ENCODE data around the gene ZNF512.
A peak's percentile ranks its signal among the peaks of the same experiment; 100 is the strongest.

The ZNF512 gene

DNA sequence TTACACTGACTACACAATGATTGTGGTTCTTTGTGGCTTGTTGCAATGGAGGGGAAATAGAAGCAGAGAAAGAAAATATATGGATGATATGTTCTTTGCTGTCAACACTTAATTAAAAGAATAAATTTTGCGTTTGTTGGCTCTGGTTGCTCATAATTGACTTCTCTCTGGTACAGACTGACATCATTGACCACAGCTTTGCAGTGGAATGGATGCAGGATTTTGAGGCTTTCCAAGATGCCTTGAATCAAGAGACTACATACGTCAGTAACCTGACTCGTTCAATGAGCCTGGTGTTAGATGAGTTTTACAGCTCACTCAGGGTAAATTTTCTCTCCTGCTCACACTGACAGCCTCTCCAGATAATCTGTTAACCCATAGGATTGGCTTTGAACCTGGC lies 55.9 kb downstream of the ZNF512 start:
- DNase-seq, result peak; percentile 57

DNA sequence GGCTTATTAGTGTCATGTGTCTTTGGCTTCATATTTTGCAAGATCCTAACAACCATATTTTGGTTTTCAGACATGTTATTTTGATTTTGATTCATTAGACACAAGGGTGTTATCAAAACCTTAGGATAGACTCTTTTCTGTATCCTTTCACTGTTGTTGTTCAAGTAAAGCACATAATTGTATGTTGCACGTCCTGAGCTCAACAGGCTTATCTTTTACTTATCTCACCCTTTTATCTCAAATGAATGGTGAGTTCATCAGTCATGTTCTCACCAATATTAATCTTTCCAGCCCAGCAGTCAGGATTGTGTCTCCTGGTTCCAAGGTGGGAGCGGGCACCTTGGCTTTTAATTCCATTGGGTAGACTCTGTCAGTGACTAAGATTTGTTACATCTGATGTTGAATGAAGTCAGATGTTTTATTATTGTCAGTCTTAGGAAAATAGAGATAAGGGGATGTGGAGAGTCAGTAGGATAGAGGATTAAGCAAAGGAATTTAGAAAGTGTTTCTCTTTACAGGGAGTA lies 57.9 kb downstream of the ZNF512 start:
- DNase-seq, result no peak

DNA sequence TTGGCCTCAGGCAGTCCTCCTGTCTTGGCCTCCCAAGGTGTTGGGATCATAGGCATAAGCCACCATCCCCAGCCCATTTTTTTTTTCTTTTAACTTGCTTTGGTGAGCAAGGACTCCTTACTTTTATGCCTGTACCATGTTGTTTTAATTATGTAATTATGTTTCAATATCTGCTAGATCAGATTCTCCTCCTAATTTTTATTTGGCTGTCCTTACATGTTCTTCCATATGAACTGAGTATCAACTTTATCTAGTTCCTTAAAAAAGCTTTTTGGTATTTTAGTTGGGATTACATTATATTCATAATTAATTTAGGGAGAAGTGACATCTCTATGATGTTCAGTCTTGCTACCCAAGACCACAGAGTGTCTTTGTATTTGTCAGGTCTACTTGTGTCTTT lies 62.4 kb downstream of the ZNF512 start:
- DNase-seq, result no peak

DNA sequence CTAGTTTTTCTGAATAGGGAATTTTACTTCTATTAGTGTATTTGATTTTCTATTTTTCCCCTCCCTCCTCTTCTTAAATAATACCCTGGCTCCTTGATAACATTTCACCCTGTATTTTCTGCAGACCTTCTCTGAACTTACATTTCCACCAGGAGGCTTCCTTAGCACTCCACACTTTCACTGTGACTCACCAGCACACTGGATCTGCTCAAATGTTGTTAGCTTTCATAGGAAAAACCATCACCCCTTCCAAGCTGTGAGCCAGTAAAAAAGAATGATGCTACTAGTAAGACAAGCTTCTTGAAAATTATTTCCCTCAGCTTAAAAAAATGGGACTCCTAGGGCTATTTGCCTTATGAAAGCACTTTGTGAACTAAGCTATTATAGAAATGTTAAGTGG lies 64.4 kb downstream of the ZNF512 start:
- DNase-seq, result no peak

DNA sequence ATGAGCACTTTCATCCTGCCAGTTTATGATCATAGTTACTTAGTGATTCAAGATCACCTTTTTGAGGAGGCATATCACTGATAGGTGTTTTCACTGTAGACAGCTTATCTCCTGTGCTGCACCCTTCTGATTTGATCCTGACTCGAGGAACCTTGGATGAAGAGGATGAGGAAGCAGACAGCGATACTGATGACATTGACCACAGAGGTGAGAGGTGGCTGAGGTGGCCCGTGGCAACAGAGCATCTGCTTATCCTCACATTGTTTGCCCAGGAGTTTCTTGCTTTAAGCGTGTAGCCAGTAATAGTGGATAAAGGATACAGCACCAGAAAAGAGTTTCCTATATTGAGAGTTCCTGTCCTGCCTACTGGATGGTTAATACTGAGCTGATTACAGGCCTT lies 64.9 kb downstream of the ZNF512 start:
- DNase-seq, result no peak

DNA sequence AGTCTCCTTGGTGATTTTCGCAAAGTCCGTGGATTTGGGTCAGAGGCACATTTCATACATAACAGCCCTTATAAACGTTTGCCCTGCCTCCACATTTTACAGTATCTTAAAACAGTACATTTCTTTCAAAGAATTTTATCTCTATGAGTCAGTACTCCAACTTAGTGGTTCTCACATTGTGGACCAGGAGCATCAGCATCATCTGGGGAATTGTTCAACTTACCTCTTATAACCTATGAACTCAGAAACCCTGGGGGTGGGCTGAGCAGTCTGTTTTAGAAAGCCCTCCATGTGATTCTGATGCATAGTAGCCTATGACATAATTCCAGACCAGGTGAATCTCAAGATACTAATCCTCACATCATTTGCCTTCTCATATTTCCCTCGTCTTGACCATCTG lies 68.2 kb downstream of the ZNF512 start:
- DNase-seq, result no peak

DNA sequence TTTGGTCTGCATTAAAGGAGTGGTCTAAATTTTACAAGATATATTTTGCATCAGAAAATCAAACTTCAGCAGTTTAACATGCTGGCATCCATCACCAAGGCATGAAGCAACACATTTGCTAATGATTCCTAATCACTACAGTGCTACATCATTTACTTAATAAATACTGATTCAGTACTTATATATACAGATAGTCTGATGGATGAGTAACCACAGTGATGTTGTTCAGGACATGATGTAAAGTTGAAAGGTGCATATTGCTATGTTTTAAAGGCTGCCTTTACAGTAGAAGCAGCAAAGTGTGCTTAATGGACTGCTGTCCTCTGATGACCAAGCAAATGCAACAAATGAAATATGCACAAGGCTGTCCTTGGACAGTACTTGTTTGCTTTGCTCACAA lies 69.5 kb downstream of the ZNF512 start:
- DNase-seq, result no peak

DNA sequence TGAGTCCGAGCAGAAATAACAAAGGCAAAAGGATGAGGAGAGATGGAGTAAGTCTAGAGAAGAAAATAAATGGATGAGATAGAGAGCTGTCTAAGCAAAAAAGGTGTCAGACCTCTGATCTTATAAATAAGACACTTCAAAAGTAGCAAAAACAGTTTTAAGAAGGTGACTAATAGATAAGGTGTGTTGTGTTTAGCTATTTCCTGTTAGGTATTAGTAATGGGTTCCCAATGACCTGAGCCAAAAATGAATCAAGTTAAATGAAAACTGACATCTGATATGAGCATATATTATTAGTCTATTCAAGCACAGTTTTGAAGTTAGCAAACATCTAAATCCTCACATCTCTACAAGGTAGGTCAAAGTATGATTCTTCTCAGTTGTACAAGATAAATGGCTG lies 69.9 kb downstream of the ZNF512 start:
- DNase-seq, result no peak

DNA sequence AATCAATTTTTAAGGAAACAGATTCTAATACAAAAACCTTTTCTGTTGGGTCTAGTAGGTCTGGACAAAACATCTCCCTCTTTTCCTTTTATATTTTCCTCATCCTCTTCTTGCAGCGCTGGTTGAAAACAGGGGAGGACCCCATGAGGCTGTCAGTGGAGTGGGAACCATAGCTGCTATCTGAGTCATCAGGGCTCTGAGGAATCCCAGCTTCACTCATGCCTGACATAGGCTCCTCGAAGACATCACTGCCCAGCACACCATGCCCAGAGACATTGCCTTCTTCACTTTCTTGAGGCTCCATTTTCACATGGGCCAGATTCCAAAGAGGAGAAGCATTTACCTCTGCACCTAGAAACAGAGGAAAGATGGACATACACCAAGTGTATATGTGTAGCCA lies 70.6 kb downstream of the ZNF512 start:
- DNase-seq, result no peak

DNA sequence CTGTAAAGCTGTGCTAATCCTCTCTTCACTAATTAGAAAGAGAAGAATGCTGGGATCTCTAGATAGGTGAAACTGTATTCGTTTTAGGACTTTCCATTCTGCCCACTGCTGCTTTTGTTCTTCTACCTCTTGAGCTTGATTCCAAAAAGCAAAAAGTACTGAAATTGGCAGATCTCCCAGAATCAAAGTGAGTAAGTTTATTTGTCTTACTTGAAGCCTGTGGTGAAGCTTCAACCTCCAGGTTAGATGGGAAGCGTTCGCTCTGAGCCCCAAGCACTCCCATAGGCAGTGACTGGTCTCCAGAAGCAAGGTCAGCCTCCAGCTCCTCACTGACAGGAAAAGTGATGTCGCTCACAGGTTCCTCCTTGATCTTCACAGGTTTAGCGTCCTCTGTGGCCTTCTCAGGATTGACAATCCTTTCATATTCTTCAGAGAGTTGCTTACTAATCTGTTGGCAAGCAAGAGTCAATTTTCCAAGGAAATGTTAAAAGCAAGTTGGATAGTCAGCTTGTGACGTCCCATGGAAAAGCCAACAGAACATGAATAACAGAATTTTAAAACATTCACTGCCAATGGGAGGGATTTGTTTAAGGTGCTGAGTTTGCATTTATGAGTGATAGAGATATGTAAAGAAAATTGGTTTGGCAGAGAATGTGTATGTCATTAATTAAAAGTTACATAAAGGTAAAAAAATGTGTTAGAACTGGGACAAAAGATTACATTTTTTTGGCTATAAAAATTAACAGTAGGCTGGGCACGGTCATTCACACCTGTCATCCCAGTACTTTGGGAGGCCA lies 72.5 kb downstream of the ZNF512 start:
- no peak for DNase-seq

DNA sequence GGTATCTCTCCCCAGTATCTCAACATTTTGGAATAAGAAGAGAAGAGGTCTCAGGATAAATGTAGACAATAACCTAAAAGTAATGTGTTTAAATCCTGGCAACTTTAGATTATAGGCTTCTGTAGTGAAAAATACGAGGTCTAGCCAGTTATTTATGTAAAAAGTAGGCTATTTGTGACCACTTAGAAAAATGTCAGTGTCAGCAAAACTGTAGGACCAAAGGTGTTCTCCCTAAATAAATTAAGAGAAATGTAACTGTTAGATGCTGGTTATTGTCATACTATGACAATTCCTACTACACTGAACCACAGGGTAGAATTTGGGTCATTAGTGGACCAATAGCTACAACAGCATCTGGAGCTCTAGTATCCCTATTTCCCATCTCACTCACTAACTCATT lies 78.5 kb downstream of the ZNF512 start:
- no peak for DNase-seq

DNA sequence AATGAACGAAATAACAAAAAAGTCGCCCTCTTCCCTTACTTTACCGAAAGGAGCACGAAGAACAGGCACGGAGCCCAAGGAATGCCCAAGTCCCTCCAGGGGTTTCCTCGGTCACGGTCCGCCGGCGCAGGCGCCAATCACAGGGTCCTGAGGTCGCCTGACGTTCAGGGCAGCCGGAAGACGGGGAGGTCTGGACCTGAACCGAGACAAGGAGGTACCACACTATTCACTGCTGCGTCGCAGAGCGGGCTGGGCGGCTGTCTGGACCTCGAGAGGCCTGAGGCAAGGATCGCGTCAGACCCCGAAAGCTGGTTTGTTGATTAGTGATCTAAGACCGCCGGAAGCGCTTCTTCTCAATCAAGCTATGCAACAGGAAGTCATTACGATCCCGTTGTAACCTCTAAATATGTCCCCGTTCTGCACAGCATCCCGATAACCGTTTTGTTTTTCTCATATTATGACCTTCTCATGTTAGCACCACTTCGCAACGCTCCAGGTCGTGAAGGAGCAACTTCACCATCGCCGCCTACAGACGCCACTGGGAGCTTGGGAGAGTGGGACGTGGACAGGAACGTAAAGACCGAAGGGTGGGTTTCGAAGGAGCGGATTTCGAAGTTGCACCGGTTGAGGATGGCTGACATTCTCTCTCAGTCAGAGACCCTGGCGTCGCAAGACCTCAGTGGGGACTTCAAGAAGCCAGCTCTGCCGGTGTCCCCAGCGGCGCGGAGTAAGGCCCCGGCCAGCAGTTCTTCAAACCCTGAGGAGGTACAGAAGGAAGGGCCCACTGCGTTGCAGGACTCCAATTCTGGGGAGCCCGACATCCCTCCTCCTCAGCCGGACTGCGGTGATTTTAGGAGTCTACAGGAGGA lies 80.7 kb downstream of the ZNF512 start, which contains the start of the genes SLC4A1AP and SUPT7L:
Gene SLC4A1AP (plus strand): TSS at position 605 of the 869 bp plus-strand sequence. CDS start 26 bp downstream, at position 631.
Gene SUPT7L (minus strand): TSS at position 330 of the 869 bp plus-strand sequence. CDS start 1,422 bp downstream, outside the sequence.
- DNase-seq, result peak; percentile 78

DNA sequence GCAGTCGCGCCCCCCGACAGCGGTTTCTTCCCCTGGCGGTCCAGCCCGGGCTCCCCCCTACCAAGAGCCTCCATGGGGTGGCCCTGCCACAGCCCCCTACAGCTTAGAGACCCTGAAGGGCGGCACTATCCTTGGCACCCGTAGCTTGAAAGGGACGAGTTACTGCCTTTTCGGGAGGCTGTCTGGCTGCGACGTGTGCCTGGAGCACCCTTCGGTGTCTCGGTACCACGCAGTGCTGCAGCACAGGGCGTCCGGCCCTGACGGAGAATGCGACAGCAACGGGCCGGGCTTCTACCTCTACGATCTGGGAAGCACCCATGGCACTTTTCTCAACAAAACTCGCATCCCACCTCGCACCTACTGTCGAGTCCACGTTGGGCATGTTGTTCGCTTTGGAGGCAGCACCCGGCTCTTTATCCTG lies 81.3 kb downstream of the ZNF512 start:
- no peak for DNase-seq

DNA sequence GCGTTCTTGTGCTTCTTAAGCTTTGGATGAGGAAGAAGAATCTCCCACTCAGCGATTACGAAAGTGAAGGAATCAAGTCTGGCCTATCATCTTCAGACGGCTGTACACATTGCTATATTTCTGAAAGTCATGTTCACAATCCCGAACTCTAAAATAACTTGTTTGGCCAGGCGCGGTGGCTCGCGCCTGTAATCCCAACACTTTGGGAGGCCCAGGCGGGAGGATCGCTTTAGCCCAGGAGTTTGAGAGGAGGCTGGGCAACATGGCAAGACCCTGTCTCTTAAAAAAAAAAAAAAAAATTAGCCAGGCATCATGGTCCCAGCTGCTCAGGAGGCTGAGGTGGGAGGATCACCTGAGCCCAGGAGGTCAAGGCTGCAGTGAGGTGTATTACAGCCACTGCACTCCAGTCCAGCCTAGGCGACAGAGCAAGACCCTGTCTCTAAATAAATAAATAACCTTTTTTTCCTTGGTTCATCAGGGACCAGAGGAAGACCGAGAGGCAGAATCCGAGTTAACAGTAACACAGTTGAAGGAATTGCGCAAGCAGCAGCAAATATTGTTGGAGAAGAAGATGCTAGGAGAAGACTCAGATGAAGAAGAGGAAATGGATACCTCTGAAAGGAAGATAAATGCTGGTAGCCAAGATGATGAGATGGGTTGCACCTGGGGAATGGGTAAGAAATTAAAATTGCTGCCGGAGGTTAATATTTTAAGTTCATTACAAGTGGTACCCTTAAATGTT lies 82.0 kb downstream of the ZNF512 start:
- DNase-seq, result no peak

DNA sequence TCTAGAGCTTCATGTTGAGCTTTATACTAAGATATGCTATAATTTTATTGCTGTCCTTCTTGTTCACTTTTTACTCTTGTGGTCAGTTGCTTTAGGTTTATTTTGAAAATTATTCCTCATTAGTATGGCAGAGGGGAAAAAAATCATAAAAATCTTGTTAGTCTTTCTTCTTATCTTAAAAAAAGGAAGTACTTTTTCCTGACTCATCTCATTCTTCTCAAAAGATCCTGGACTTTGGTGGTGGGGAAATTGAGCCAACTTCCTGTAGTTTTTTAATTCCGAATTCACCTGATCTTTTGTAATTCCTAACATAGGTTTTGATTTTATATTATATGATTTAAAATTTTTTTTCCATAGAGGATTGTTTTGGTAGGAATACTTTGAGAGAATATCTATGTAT lies 84.6 kb downstream of the ZNF512 start:
- no peak for DNase-seq

DNA sequence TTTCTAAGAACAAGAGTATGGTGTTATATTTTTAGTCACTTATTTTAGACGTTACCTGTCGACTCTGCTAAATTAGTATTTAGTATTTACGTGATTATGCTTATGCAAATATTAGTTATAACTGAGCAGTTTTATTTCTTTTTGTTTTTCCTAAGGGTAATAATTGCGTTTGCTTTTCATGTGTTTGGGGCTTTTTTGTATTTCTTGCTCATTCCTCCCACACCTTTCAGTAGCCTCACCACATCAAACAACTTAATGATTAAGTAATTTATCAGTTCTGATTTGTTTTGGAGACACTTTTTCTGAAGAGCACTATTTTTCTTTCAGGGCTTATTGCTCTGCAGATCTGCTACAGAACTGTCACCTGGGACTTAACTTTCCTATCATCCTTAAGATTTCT lies 88.4 kb downstream of the ZNF512 start:
- no peak for DNase-seq
